Uterus (tissue), 4 donors: ENCODE results near the gene ZNF546. TPM values are rescaled to one million over a fixed set of nuclear protein-coding genes. Genes with fewer than 3 reads are reported as not detected.

Experiments used
- DNase-seq, 2 donors: peaks; one replicate each; pipeline ENCODE4 v3.0.0-alpha.2; 2019 to 2020
- H3K27ac ChIP-seq, 2 donors: fragments of 200-600 bp; sonication (generic); 1 replicate in 1 of 2; 2 replicates in 1 of 2; pipeline ENCODE4 v1.5.1; 2016 to 2018
- H3K27me3 ChIP-seq, 2 donors: fragments of 200-600 bp; sonication (generic); one replicate each; pipeline ENCODE4 v1.5.1; 2018 to 2019; ENCODE audit warnings: control low read depth in 1 of 2
- H3K36me3 ChIP-seq, 2 donors: fragments of 200-600 bp; sonication (generic); one replicate each; pipeline ENCODE4 v1.5.1; 2019; ENCODE audit warnings: control low read depth in 1 of 2
- H3K4me1 ChIP-seq, 2 donors: fragments of 200-600 bp; sonication (generic); one replicate each; pipeline ENCODE4 v1.5.1; 2018 to 2019; ENCODE audit warnings: control low read depth in 1 of 2
- H3K4me3 ChIP-seq, 2 donors: fragments of 200-600 bp; sonication (generic); 1 replicate in 1 of 2; 2 replicates in 1 of 2; pipeline ENCODE4 v1.5.1; 2018 to 2019; ENCODE audit warnings: mild to moderate bottlenecking in 1 of 2
- H3K9me3 ChIP-seq, 2 donors: fragments of 200-600 bp; sonication (generic); one replicate each; pipeline ENCODE4 v1.5.1; 2019; ENCODE audit warnings: control low read depth in 1 of 2
- CTCF ChIP-seq, 4 experiments: fragments of 200-600 bp in 2 of 4; fragments of 450-650 bp in 2 of 4; sonication (generic) in 2 of 4; IDR thresholded peaks; one replicate each; pipeline ENCODE4 v1.5.1; 2016 to 2019; ENCODE audit warnings: antibody characterized with exemption in 4 of 4, mild to moderate bottlenecking in 2 of 4, moderate library complexity in 1 of 4
- POLR2A ChIP-seq, 2 donors: fragments of 450-650 bp; IDR thresholded peaks; one replicate each; pipeline ENCODE4 v1.6.1; 2016; ENCODE audit warnings: antibody characterized with exemption in 2 of 2, mild to moderate bottlenecking in 1 of 2, moderate library complexity in 1 of 2
- intact Hi-C: fragments of 100-400 bp; cut with DNase I; formaldehyde crosslinking; loops from one replicate; pipeline ENCODE4 v1.15.1; 2023; ENCODE audit warnings: low total_unique reads
- total RNA-seq, 4 donors: library from RNA; depleted of rRNA in 3 of 4; stranded (reverse); fragments of >200 nt in 3 of 4; gene quantifications; one replicate each; pipeline versions ENCODE4 v1.1.0 to v1.2.4, GENCODE V29; 2014 to 2023
- donor health status: DM: yes; HTN: yes; CAD: no.

ZNF546 gene
- total RNA-seq, 4 donors from 2014 or later = 1.0 to 18.9 (median 6.3) TPM

GRCh38 chr19:40009674-40010073 lies 12.8 kb downstream of the ZNF546 start:
- DNase-seq = no peak
- intact Hi-C loops = no loop called here
- no peaks in the 10 kb centered on the region for H3K4me1 ChIP-seq
- H3K27ac ChIP-seq = no peak overlapping the region
- H3K27me3 ChIP-seq = no peaks in the 10 kb centered on the region
- H3K36me3 ChIP-seq = no peaks in the 10 kb centered on the region
- no peak overlapping the region for H3K4me3 ChIP-seq
- H3K9me3 ChIP-seq = peaks cover 0 to 12% of the 10 kb centered on the region in 2 donors
- TF ChIP-seq CTCF (IDR thresholded peaks at IDR 0.05) = no peak
- no peak for TF ChIP-seq POLR2A (IDR thresholded peaks at IDR 0.05)

- no peaks in the 10 kb centered on the region for H3K36me3 ChIP-seq
- no peaks in the 10 kb centered on the region for H3K27me3 ChIP-seq
- no peak for TF ChIP-seq CTCF (IDR thresholded peaks at IDR 0.05)
- TF ChIP-seq POLR2A (IDR thresholded peaks at IDR 0.05) = no peak
- no peak overlapping the region for H3K27ac ChIP-seq
- peaks cover 0 to 40% of the 10 kb centered on the region in 2 donors for H3K9me3 ChIP-seq
- no peaks in the 10 kb centered on the region for H3K4me1 ChIP-seq
- no peak for DNase-seq
- intact Hi-C loops = no loop called here
- H3K4me3 ChIP-seq = no peak overlapping the region
Measured at GRCh38 chr19:40013991-40014390, 17.1 kb downstream of the ZNF546 start.

GRCh38 chr19:40023969-40024368 lies 27.1 kb downstream of the ZNF546 start:
- Histone ChIP-seq H3K27me3 (no peaks in the 10 kb centered on the region), H3K9me3 (peaks cover 0 to 27% of the 10 kb centered on the region in 2 donors), H3K4me3 (no peak overlapping the region), H3K27ac (no peak overlapping the region), H3K36me3 (no peaks in the 10 kb centered on the region), H3K4me1 (no peaks in the 10 kb centered on the region)
- TF ChIP-seq POLR2A (IDR thresholded peaks at IDR 0.05) (no peak), CTCF (IDR thresholded peaks at IDR 0.05) (no peak)
- DNase-seq = no peak
- intact Hi-C loops = no loop called here

GRCh38 chr19:40025938-40026596 lies 29.2 kb downstream of the ZNF546 start:
- H3K4me1 ChIP-seq = no peaks in the 10 kb centered on the region
- no peak overlapping the region for H3K27ac ChIP-seq
- DNase-seq = no peak
- H3K27me3 ChIP-seq = no peaks in the 10 kb centered on the region
- intact Hi-C loops = no loop called here
- H3K36me3 ChIP-seq = no peaks in the 10 kb centered on the region
- no peak overlapping the region for H3K4me3 ChIP-seq
- H3K9me3 ChIP-seq = peaks cover 0 to 45% of the 10 kb centered on the region in 2 donors
- no peak for TF ChIP-seq CTCF (IDR thresholded peaks at IDR 0.05)
- TF ChIP-seq POLR2A (IDR thresholded peaks at IDR 0.05) = no peak

GRCh38 chr19:40026597-40026970 lies 29.7 kb downstream of the ZNF546 start:
- H3K36me3 ChIP-seq = no peaks in the 10 kb centered on the region
- no peaks in the 10 kb centered on the region for H3K27me3 ChIP-seq
- TF ChIP-seq POLR2A (IDR thresholded peaks at IDR 0.05) = no peak
- TF ChIP-seq CTCF (IDR thresholded peaks at IDR 0.05) = no peak
- H3K27ac ChIP-seq = no peak overlapping the region
- H3K4me1 ChIP-seq = no peaks in the 10 kb centered on the region
- no peak overlapping the region for H3K4me3 ChIP-seq
- peaks cover 0 to 50% of the 10 kb centered on the region in 2 donors for H3K9me3 ChIP-seq
- DNase-seq = no peak
- intact Hi-C loops = no loop called here
